Peyer's patch (tissue), 4 donors: Measurements from ENCODE around the gene CLASRP.

Experiments used
- POLR2A ChIP-seq, 2 donors: fragments of 450-650 bp; IDR thresholded peaks; one replicate each; pipeline ENCODE4 v1.5.1; 2017; ENCODE audit warnings: antibody characterized with exemption in 2 of 2, mild to moderate bottlenecking in 2 of 2, moderate library complexity in 2 of 2
- TF ChIP-seq, protein P1 (sequence below), 6 experiments: fragments of 450-650 bp in 4 of 6; fragments of 200-600 bp in 2 of 6; sonication (generic) in 1 of 6; IDR thresholded peaks; one replicate each; pipeline ENCODE4 v1.5.1; 2017 to 2019; ENCODE audit warnings: antibody characterized with exemption in 6 of 6, mild to moderate bottlenecking in 3 of 6, moderate library complexity in 1 of 6

DNA sequence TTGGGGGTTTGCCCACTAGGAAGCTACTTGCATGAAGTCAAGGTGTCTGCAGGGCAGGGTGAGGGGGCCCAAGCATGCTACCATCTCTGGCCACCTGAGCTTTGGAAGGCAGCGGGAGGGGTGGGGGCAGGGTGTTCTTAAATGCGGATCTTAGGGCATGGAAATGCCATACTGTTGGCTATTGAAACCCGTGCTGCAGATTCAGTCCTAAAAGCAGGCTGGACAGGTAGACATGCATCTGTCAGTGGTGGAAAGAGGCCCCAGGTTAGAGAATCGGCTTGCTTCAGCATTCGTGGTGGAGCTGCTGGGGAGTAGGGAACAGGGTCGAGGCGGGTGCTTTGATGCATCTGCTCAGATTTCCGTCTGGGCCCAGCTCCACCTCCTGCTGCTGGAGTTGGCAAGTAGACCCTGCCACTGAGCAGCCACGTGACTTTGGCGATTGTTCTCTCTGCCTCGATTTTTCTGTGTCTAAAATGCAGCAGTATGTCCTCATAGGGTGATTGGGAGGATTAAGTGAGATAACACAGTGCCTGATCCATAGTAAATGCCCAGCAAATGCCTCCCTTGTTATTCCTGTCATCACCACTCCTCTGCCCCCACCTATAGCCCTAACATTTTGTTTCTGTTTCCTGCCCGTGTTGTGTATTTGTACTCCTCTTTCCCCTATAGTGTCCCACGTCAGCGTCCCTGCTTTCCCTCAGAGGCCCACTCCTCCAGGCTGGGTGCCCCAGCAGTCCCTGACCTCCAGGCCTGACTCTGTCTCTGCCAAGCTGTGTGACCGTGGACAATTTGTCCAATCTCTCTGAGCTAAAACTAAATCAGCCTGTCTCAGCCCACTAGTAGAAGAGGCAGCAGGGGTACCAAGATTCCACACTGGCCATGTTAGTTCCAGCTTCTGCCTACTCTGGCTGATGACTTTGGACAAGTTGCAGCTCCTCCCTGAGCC, 59.9 kb downstream of the CLASRP start:
- TF ChIP-seq, protein P1, sequence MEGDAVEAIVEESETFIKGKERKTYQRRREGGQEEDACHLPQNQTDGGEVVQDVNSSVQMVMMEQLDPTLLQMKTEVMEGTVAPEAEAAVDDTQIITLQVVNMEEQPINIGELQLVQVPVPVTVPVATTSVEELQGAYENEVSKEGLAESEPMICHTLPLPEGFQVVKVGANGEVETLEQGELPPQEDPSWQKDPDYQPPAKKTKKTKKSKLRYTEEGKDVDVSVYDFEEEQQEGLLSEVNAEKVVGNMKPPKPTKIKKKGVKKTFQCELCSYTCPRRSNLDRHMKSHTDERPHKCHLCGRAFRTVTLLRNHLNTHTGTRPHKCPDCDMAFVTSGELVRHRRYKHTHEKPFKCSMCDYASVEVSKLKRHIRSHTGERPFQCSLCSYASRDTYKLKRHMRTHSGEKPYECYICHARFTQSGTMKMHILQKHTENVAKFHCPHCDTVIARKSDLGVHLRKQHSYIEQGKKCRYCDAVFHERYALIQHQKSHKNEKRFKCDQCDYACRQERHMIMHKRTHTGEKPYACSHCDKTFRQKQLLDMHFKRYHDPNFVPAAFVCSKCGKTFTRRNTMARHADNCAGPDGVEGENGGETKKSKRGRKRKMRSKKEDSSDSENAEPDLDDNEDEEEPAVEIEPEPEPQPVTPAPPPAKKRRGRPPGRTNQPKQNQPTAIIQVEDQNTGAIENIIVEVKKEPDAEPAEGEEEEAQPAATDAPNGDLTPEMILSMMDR (IDR thresholded peaks at IDR 0.05), result peak in 2 of 6 experiments; percentile 7 to 17
- no peak for TF ChIP-seq POLR2A (IDR thresholded peaks at IDR 0.05)
